ENCODE results near the gene PSORS1C2. TPM values are rescaled to one million over a fixed set of nuclear protein-coding genes. Genes with fewer than 3 reads are reported as not detected.
A peak's percentile ranks its signal among the peaks of the same experiment; 100 is the strongest.

Gene PSORS1C2
- total RNA-seq, 1 donor from 2014 or later = not detected

- no peak for DNase-seq (ENCODE audit: low read depth, low spot score)
- TF ChIP-seq, protein P1, sequence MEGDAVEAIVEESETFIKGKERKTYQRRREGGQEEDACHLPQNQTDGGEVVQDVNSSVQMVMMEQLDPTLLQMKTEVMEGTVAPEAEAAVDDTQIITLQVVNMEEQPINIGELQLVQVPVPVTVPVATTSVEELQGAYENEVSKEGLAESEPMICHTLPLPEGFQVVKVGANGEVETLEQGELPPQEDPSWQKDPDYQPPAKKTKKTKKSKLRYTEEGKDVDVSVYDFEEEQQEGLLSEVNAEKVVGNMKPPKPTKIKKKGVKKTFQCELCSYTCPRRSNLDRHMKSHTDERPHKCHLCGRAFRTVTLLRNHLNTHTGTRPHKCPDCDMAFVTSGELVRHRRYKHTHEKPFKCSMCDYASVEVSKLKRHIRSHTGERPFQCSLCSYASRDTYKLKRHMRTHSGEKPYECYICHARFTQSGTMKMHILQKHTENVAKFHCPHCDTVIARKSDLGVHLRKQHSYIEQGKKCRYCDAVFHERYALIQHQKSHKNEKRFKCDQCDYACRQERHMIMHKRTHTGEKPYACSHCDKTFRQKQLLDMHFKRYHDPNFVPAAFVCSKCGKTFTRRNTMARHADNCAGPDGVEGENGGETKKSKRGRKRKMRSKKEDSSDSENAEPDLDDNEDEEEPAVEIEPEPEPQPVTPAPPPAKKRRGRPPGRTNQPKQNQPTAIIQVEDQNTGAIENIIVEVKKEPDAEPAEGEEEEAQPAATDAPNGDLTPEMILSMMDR (conservative IDR thresholded peaks at IDR 0.05) = no peak
These were observed 23.7 kb upstream of the PSORS1C2 start for GRCh38 chr6:31162463-31163165.

DNA sequence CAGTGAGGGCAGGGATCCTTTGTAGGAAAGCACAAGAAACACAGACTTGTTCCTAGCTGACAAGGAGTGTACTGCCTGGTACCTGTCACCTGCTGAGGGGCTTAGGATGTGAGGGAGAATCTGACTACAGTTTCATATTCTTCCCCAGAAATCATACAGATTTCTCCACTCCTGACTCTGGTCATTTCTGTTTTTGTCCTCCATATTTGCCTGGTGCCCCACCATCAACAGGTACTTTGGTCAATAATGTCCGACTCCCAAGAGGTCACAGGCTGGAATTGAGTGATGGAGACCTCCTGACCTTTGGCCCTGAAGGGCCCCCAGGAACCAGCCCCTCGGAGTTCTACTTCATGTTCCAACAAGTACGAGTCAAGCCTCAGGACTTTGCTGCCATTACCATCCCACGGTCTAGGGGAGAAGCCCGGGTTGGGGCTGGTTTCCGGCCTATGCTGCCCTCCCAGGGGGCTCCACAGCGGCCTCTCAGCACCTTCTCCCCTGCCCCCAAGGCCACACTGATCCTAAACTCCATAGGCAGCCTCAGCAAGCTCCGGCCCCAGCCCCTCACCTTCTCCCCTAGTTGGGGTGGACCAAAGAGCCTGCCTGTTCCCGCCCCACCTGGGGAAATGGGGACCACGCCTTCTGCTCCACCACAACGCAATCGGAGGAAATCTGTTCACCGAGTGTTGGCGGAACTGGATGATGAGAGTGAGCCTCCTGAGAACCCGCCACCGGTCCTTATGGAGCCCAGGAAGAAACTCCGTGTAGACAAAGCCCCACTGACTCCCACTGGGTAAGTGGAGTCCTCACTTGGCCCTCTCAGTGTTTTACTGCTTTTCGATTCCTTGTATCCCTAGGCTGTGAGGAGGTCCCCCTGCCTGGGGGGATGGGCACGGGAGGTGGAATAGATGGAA is 22.6 kb upstream of the PSORS1C2 start:
- Mint-ChIP-seq H3K27ac (ENCODE audit: unreplicated experiment) (no peak overlapping the region), H3K27me3 (ENCODE audit: low read depth) (no peaks in the 10 kb centered on the region), H3K36me3 (ENCODE audit: low read depth) (peaks cover 3% of the 10 kb centered on the region), H3K4me1 (peaks cover 34% of the 10 kb centered on the region), H3K9me3 (no peaks in the 10 kb centered on the region), H3K4me3 (peak overlapping the region; percentile 40)
- TF ChIP-seq, protein P1 (conservative IDR thresholded peaks at IDR 0.05) = no peak
- DNase-seq (ENCODE audit: low read depth, low spot score) = no peak

More at GRCh38 chr6:31162463-31163165, 23.7 kb upstream of the PSORS1C2 start:
- Mint-ChIP-seq H3K4me1 (peaks cover 27% of the 10 kb centered on the region), H3K4me3 (no peak overlapping the region), H3K9me3 (no peaks in the 10 kb centered on the region), H3K36me3 (ENCODE audit: low read depth) (peaks cover 3% of the 10 kb centered on the region), H3K27ac (ENCODE audit: unreplicated experiment) (no peak overlapping the region), H3K27me3 (ENCODE audit: low read depth) (no peaks in the 10 kb centered on the region)

- DNase-seq (ENCODE audit: low read depth, low spot score) = no peak
- Mint-ChIP-seq H3K4me3 (peak overlapping the region; percentile 92), H3K27ac (ENCODE audit: unreplicated experiment) (peak overlapping the region; percentile 29), H3K36me3 (ENCODE audit: low read depth) (peaks cover 3% of the 10 kb centered on the region), H3K4me1 (peaks cover 34% of the 10 kb centered on the region), H3K9me3 (no peaks in the 10 kb centered on the region), H3K27me3 (ENCODE audit: low read depth) (no peaks in the 10 kb centered on the region)
- TF ChIP-seq, protein P1 (conservative IDR thresholded peaks at IDR 0.05) = no peak
These were observed 20.3 kb upstream of the PSORS1C2 start for GRCh38 chr6:31158863-31159855.

- H3K36me3 Mint-ChIP-seq (ENCODE audit: low read depth) = peaks cover 3% of the 10 kb centered on the region
- H3K4me3 Mint-ChIP-seq = peak within 1 kb of the TSS; percentile 92
- peaks cover 34% of the 10 kb centered on the region for H3K4me1 Mint-ChIP-seq
- H3K27ac Mint-ChIP-seq (ENCODE audit: unreplicated experiment) = peak within 1 kb of the TSS; percentile 66
- TF ChIP-seq, protein P1 (conservative IDR thresholded peaks at IDR 0.05) = no peak
- DNase-seq (ENCODE audit: low read depth, low spot score) = peak; percentile 99
- H3K9me3 Mint-ChIP-seq = no peaks in the 10 kb centered on the region
- no peaks in the 10 kb centered on the region for H3K27me3 Mint-ChIP-seq (ENCODE audit: low read depth)
These were observed 19.4 kb upstream of the PSORS1C2 start, which contains the start of gene TCF19 for GRCh38 chr6:31158140-31158862. Gene TCF19 (plus strand): TSS chr6:31158589. CDS start chr6:31159470, 881 bp downstream.

Data from neural crest cell (in vitro differentiated cells).